ENCODE results near the gene RNF7.

Gene RNF7

GRCh38 chr3:141796081-141796888 is 58.2 kb downstream of the RNF7 start:
- H3K4me3 ChIP-seq (ENCODE audit: low read depth, low read length) = no peak overlapping the region
- ChIA-PET CTCF (interaction anchor here (0.9 to 1.8 kb wide), 5 partner anchors 8 to 117 kb away, joined by 3 to 5 read pairs (median 4); no protein-coding TSS in a partner anchor), POLR2A (no interaction called here)
- peak; percentile 31 for DNase-seq (ENCODE audit: low read depth, low spot score)
- no peak for TF ChIP-seq CTCF (IDR thresholded peaks at IDR 0.05; ENCODE audit: insufficient read depth, low read length, missing control alignments)
